ENCODE results near the gene KDM2A.

The KDM2A gene

GRCh38 chr11:67239783-67240575 is 120.9 kb downstream of the KDM2A start:
- DNase-seq, result peak; percentile 97

- peak; percentile 47 for DNase-seq
Measured at GRCh38 chr11:67240576-67241389, 121.7 kb downstream of the KDM2A start.

GRCh38 chr11:67242548-67242947 is 123.5 kb downstream of the KDM2A start:
- DNase-seq, result no peak

GRCh38 chr11:67243051-67243450 is 124.0 kb downstream of the KDM2A start:
- no peak for DNase-seq

GRCh38 chr11:67245046-67245445 is 126.0 kb downstream of the KDM2A start:
- no peak for DNase-seq

GRCh38 chr11:67247946-67248550 is 129.0 kb downstream of the KDM2A start:
- DNase-seq, result no peak

GRCh38 chr11:67248653-67249052 is 129.6 kb downstream of the KDM2A start:
- no peak for DNase-seq

- DNase-seq, result no peak
Measured at GRCh38 chr11:67250059-67251043, 131.3 kb downstream of the KDM2A start.

- DNase-seq, result no peak
Measured at GRCh38 chr11:67251841-67252240, 132.8 kb downstream of the KDM2A start.

GRCh38 chr11:67252831-67253239 is 133.8 kb downstream of the KDM2A start:
- no peak for DNase-seq

GRCh38 chr11:67253872-67254624 is 135.0 kb downstream of the KDM2A start:
- no peak for DNase-seq

GRCh38 chr11:67254798-67255197 is 135.7 kb downstream of the KDM2A start:
- DNase-seq, result no peak

GRCh38 chr11:67255353-67255752 is 136.3 kb downstream of the KDM2A start:
- no peak for DNase-seq

- DNase-seq, result no peak
Measured at GRCh38 chr11:67255864-67256263, 136.8 kb downstream of the KDM2A start.

GRCh38 chr11:67256477-67257135 is 137.5 kb downstream of the KDM2A start:
- no peak for DNase-seq

GRCh38 chr11:67260406-67260805 is 141.3 kb downstream of the KDM2A start:
- DNase-seq, result no peak

GRCh38 chr11:67260885-67261639 is 142.0 kb downstream of the KDM2A start:
- DNase-seq, result peak; percentile 44

GRCh38 chr11:67261640-67261945 is 142.5 kb downstream of the KDM2A start:
- no peak for DNase-seq

- no peak for DNase-seq
Measured at GRCh38 chr11:67261946-67262681, 143.1 kb downstream of the KDM2A start.
